ENCODE data around the gene PVRIG. TPM values are rescaled to one million over a fixed set of nuclear protein-coding genes. Genes with fewer than 3 reads are reported as not detected.

The PVRIG gene
- total and polyA plus RNA-seq, 9 of the 15 experiments (the other 6 are each of a cell fraction or from before 2014, with no cell fraction given) = 0.16 to 0.64 TPM; not detected in 7

GRCh38 chr7:100192969-100193368, 26.8 kb upstream of the PVRIG start (continued):
- 0 out of 2 replicates have a peak, but pooled peaks have one; percentile 16 for TF ChIP-seq MGA (IDR thresholded peaks at IDR 0.05)
- peak; percentile 26; the same call in 1 of the 2 replicates for TF ChIP-seq L3MBTL2 (IDR thresholded peaks at IDR 0.05)
- no peak for TF ChIP-seq ZNF589 (CRISPR knock-in tag; IDR thresholded peaks at IDR 0.05; ENCODE audit: low read depth)
- TF ChIP-seq NFIX (CRISPR knock-in tag; IDR thresholded peaks at IDR 0.05; ENCODE audit: low read depth) = no peak
- TF ChIP-seq SMARCC2 (IDR thresholded peaks at IDR 0.05; ENCODE audit: low read depth) = no peak

All from K562 (cell line).